C4-2B (cell line): Measurements from ENCODE around the gene WIZ.

Experiments
- CTCF ChIP-seq: fragments of 450-650 bp; conservative IDR thresholded peaks from 2 replicates; pipeline ENCODE4 v1.5.1; 2017; ENCODE audit warnings: mild to moderate bottlenecking
- ZFX ChIP-seq: fragments of 450-650 bp; IDR thresholded peaks from 2 replicates; pipeline ENCODE4 v1.6.1; 2017

- TF ChIP-seq CTCF (no peak), ZFX (no peak)
Measured at GRCh38 chr19:15393963-15394362, 55.8 kb downstream of the WIZ start.
